RWPE2 (cell line): ENCODE data around the gene ALG1.

Experiments used
- ATAC-seq: fragments of 200-7000 bp; cut with Tn5 transposase; 3 replicates; pipeline ENCODE4 v1.9.1; 2021; ENCODE audit warnings: low read depth
- DNase-seq: peaks from one replicate; pipeline ENCODE4 v3.0.0-alpha.2; 2020; ENCODE audit warnings: low spot score
- H3K27ac ChIP-seq: fragments of 450-650 bp; 2 replicates; pipeline ENCODE4 v1.5.1; 2017; ENCODE audit warnings: mild to moderate bottlenecking; ENCODE audit not compliant: poor library complexity, severe bottlenecking
- H3K27me3 ChIP-seq: fragments of 250-450 bp; sonication (Bioruptor Pico); 2 replicates; pipeline ENCODE4 v1.5.1; 2021; ENCODE audit warnings: mild to moderate bottlenecking, moderate library complexity; ENCODE audit not compliant: insufficient read depth, poor library complexity, severe bottlenecking
- H3K36me3 ChIP-seq: fragments of 250-450 bp; sonication (Bioruptor Pico); 2 replicates; pipeline ENCODE4 v1.5.1; 2020; ENCODE audit warnings: low read depth, mild to moderate bottlenecking, moderate library complexity
- H3K4me1 ChIP-seq: fragments of 250-450 bp; sonication (Bioruptor Pico); 2 replicates; pipeline ENCODE4 v1.5.1; 2021; ENCODE audit warnings: mild to moderate bottlenecking, moderate library complexity; ENCODE audit not compliant: insufficient read depth, poor library complexity, severe bottlenecking
- H3K4me3 ChIP-seq: fragments of 250-450 bp; sonication (Bioruptor Pico); 2 replicates; pipeline ENCODE4 v1.5.1; 2021; ENCODE audit warnings: mild to moderate bottlenecking, moderate library complexity; ENCODE audit not compliant: severe bottlenecking
- H3K9me3 ChIP-seq: fragments of 250-450 bp; sonication (Bioruptor Pico); 2 replicates; pipeline ENCODE4 v1.5.1; 2021; ENCODE audit warnings: mild to moderate bottlenecking, moderate library complexity; ENCODE audit not compliant: severe bottlenecking
- CTCF ChIP-seq: fragments of 450-650 bp; IDR thresholded peaks from one replicate; pipeline ENCODE4 v1.5.1; 2017; ENCODE audit warnings: mild to moderate bottlenecking, moderate library complexity; ENCODE audit not compliant: poor library complexity, severe bottlenecking

Gene ALG1

GRCh38 chr16:5062790-5063765, 8.6 kb upstream of the ALG1 start:
- Histone ChIP-seq H3K9me3 (no peaks in the 10 kb centered on the region), H3K36me3 (no peaks in the 10 kb centered on the region), H3K4me1 (no peaks in the 10 kb centered on the region), H3K27me3 (no peaks in the 10 kb centered on the region), H3K4me3 (no peak overlapping the region), H3K27ac (no peak overlapping the region)
- ATAC-seq (no peak), DNase-seq (peak; percentile 36)
- no peak for TF ChIP-seq CTCF

GRCh38 chr16:5064915-5065314, 6.7 kb upstream of the ALG1 start:
- no peak overlapping the region for H3K27ac ChIP-seq
- DNase-seq (peak; percentile 34), ATAC-seq (no peak)
- no peak for TF ChIP-seq CTCF
- H3K27me3 ChIP-seq, result no peaks in the 10 kb centered on the region
- H3K4me3 ChIP-seq, result no peak overlapping the region
- H3K36me3 ChIP-seq, result no peaks in the 10 kb centered on the region
- H3K9me3 ChIP-seq, result no peaks in the 10 kb centered on the region
- no peaks in the 10 kb centered on the region for H3K4me1 ChIP-seq

- Histone ChIP-seq H3K4me1 (no peaks in the 10 kb centered on the region), H3K27ac (no peak overlapping the region), H3K36me3 (no peaks in the 10 kb centered on the region), H3K4me3 (no peak overlapping the region), H3K9me3 (no peaks in the 10 kb centered on the region), H3K27me3 (no peaks in the 10 kb centered on the region)
- no peak for ATAC-seq
- no peak for DNase-seq
- no peak for TF ChIP-seq CTCF
Measured at GRCh38 chr16:5065326-5065725, 6.3 kb upstream of the ALG1 start.

GRCh38 chr16:5065813-5066212, 5.8 kb upstream of the ALG1 start, which contains the start of gene C16orf89:
TSS of gene C16orf89 (minus strand) at chr16:5065956. CDS start at chr16:5065908, 48 bp downstream.
- Histone ChIP-seq H3K36me3 (no peaks in the 10 kb centered on the region), H3K4me1 (no peaks in the 10 kb centered on the region), H3K9me3 (no peaks in the 10 kb centered on the region), H3K27ac (no peak within 1 kb of the TSS), H3K4me3 (no peak within 1 kb of the TSS), H3K27me3 (no peaks in the 10 kb centered on the region)
- ATAC-seq, result no peak
- no peak for TF ChIP-seq CTCF
- DNase-seq, result peak; percentile 43

GRCh38 chr16:5066511-5066910, 5.1 kb upstream of the ALG1 start:
- Histone ChIP-seq H3K27ac (no peak overlapping the region), H3K9me3 (no peaks in the 10 kb centered on the region), H3K27me3 (no peaks in the 10 kb centered on the region), H3K4me3 (no peak overlapping the region), H3K36me3 (no peaks in the 10 kb centered on the region), H3K4me1 (no peaks in the 10 kb centered on the region)
- ATAC-seq (no peak), DNase-seq (no peak)
- TF ChIP-seq CTCF, result no peak
